Thyroid gland (tissue), 4 donors: ENCODE measurements around the gene PLEKHH1.

ENCODE experiments used
- CTCF ChIP-seq, 6 experiments: fragments of 200-600 bp in 3 of 6; fragments of 450-650 bp in 3 of 6; sonication (generic) in 3 of 6; IDR thresholded peaks; one replicate each; pipeline ENCODE4 v1.5.1; 2016 to 2019; ENCODE audit warnings: antibody characterized with exemption in 6 of 6, mild to moderate bottlenecking in 2 of 6, inconsistent platforms in 1 of 6, moderate library complexity in 1 of 6
- POLR2A ChIP-seq, 2 donors: fragments of 450-650 bp; IDR thresholded peaks; one replicate each; pipeline ENCODE4 v1.6.1; 2017; ENCODE audit warnings: antibody characterized with exemption in 2 of 2, mild to moderate bottlenecking in 2 of 2, moderate library complexity in 1 of 2

DNA sequence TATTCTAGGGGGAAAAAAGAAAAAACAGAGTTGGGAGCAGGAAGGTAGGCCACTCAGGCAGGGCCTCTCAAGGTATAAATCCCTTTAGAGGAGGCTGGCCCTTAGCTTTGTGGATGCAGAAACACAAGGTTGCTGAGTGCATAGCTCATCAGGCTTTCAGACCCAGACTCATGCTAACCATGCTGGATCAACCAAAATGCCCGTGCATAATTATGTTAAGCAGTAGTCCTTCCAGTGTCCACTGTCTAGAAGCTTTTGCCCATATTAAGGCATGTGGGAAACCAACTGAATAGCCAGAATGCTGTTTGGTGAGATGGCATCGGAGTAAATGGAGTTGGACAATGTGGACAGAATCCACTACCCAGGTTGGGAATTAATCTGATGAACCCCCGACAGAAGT is 105.6 kb downstream of the PLEKHH1 start:
- TF ChIP-seq POLR2A (IDR thresholded peaks at IDR 0.05) (no peak), CTCF (IDR thresholded peaks at IDR 0.05) (no peak)
